Neutrophil (primary cell): ENCODE data around the gene GLT1D1.
"Not testable (repeated sequence)": the region's sequence is repeated elsewhere in the genome, so short reads cannot be mapped to it uniquely, and the experiment has no call there.

ENCODE experiments used
- H3K27ac ChIP-seq: fragments of 200-600 bp; sonication (generic); 2 replicates; pipeline ENCODE4 v1.5.1; 2016; ENCODE audit warnings: mild to moderate bottlenecking, moderate library complexity
- H3K27me3 ChIP-seq: fragments of 200-600 bp; sonication (generic); 2 replicates; pipeline ENCODE4 v1.6.0; 2016; ENCODE audit warnings: mild to moderate bottlenecking
- H3K36me3 ChIP-seq: fragments of 200-600 bp; sonication (generic); 2 replicates; pipeline ENCODE4 v1.5.1; 2017
- H3K4me1 ChIP-seq, 2 experiments: fragments of 200-600 bp in 1 of 2; sonication (generic) in 1 of 2; 1 replicate in 1 of 2; 2 replicates in 1 of 2; pipeline versions ENCODE4 v1.5.1 to v1.6.1; 2013 to 2016; ENCODE audit warnings: low read depth in 1 of 2, low read length in 1 of 2, mild to moderate bottlenecking in 1 of 2, moderate library complexity in 1 of 2; ENCODE audit not compliant: control insufficient read depth in 1 of 2, insufficient read depth in 1 of 2
- H3K4me3 ChIP-seq, 2 experiments: fragments of 200-600 bp in 1 of 2; sonication (generic) in 1 of 2; 1 replicate in 1 of 2; 2 replicates in 1 of 2; pipeline ENCODE4 v1.5.1; 2013 to 2016; ENCODE audit warnings: low read depth in 1 of 2, low read length in 1 of 2, mild to moderate bottlenecking in 1 of 2, moderate library complexity in 1 of 2
- H3K9me3 ChIP-seq: fragments of 200-600 bp; sonication (generic); 2 replicates; pipeline ENCODE4 v1.5.1; 2016
- CTCF ChIP-seq: fragments of 200-600 bp; sonication (generic); IDR thresholded peaks from 2 replicates; pipeline ENCODE4 v1.5.1; 2016; ENCODE audit warnings: antibody characterized with exemption

Gene GLT1D1

GRCh38 chr12:128852885-128853599 lies at the start of gene GLT1D1:
GLT1D1 (plus strand) TSS chr12:128853478; CDS start chr12:128853582, 104 bp downstream.
- H3K36me3 ChIP-seq: peaks cover 4% of the 10 kb centered on the region
- no peaks in the 10 kb centered on the region for H3K9me3 ChIP-seq
- H3K4me3 ChIP-seq: peak within 1 kb of the TSS; percentile 90 to 100
- H3K27me3 ChIP-seq: no peaks in the 10 kb centered on the region
- H3K27ac ChIP-seq: peak within 1 kb of the TSS; percentile 98
- peaks cover 68 to 73% of the 10 kb centered on the region in 2 experiments for H3K4me1 ChIP-seq
- no peak for TF ChIP-seq CTCF

- TF ChIP-seq CTCF: no peak
- Histone ChIP-seq H3K9me3 (no peaks in the 10 kb centered on the region), H3K4me3 (no peak overlapping the region), H3K27me3 (no peaks in the 10 kb centered on the region), H3K4me1 (no peaks in the 10 kb centered on the region), H3K36me3 (peaks cover 83% of the 10 kb centered on the region), H3K27ac (no peak overlapping the region)
Measured at GRCh38 chr12:128803788-128804187, 49.5 kb upstream of the GLT1D1 start.

GRCh38 chr12:128804762-128805161 lies 48.5 kb upstream of the GLT1D1 start:
- no peak overlapping the region for H3K27ac ChIP-seq
- no peaks in the 10 kb centered on the region for H3K4me1 ChIP-seq
- no peaks in the 10 kb centered on the region for H3K9me3 ChIP-seq
- peaks cover 81% of the 10 kb centered on the region for H3K36me3 ChIP-seq
- H3K27me3 ChIP-seq: no peaks in the 10 kb centered on the region
- H3K4me3 ChIP-seq: no peak overlapping the region
- no peak for TF ChIP-seq CTCF

GRCh38 chr12:128805406-128805805 lies 47.9 kb upstream of the GLT1D1 start:
- H3K4me1 ChIP-seq, H3K9me3 ChIP-seq, H3K4me3 ChIP-seq, H3K27me3 ChIP-seq, H3K27ac ChIP-seq: not testable (repeated sequence)
- H3K36me3 ChIP-seq: peaks cover 81% of the 10 kb centered on the region

GRCh38 chr12:128806573-128806972 lies 46.7 kb upstream of the GLT1D1 start:
- Histone ChIP-seq H3K27me3 (no peaks in the 10 kb centered on the region), H3K36me3 (peaks cover 78% of the 10 kb centered on the region), H3K4me3 (no peak overlapping the region), H3K27ac (peak overlapping the region; percentile 70), H3K4me1 (peaks cover 0 to 6% of the 10 kb centered on the region in 2 experiments), H3K9me3 (no peaks in the 10 kb centered on the region)
- no peak for TF ChIP-seq CTCF

- peaks cover 73% of the 10 kb centered on the region for H3K36me3 ChIP-seq
- TF ChIP-seq CTCF: no peak
- no peak overlapping the region for H3K4me3 ChIP-seq
- H3K27ac ChIP-seq: peak overlapping the region; percentile 70
- no peaks in the 10 kb centered on the region for H3K27me3 ChIP-seq
- H3K9me3 ChIP-seq: no peaks in the 10 kb centered on the region
- peaks cover 0 to 6% of the 10 kb centered on the region in 2 experiments for H3K4me1 ChIP-seq
Measured at GRCh38 chr12:128807161-128807724, 46.0 kb upstream of the GLT1D1 start.
